Stimulated activated CD8-positive, alpha-beta memory T cell treated with anti-CD3 and anti-CD28 coated beads, Interleukin-15, amount 100 ng/mL, for 4 hours (primary cell): ENCODE measurements around the gene CCL1.
A peak's percentile ranks its signal among the peaks of the same experiment; 100 is the strongest.

Source experiments
- DNase-seq, 2 donors: peaks; one replicate each; pipeline ENCODE4 v3.0.0-alpha.2; 2020; ENCODE audit warnings: low read depth in 2 of 2

Gene CCL1

GRCh38 chr17:34383216-34383615 is 20.2 kb upstream of the CCL1 start:
- DNase-seq = no peak

- no peak for DNase-seq
These were observed 19.6 kb upstream of the CCL1 start for GRCh38 chr17:34382621-34383124.

GRCh38 chr17:34379868-34380267 is 16.8 kb upstream of the CCL1 start:
- DNase-seq = no peak

- DNase-seq = no peak
These were observed 15.7 kb upstream of the CCL1 start for GRCh38 chr17:34378664-34379101.

GRCh38 chr17:34377078-34377823 is 14.2 kb upstream of the CCL1 start:
- no peak for DNase-seq

- no peak for DNase-seq
These were observed 12.5 kb upstream of the CCL1 start for GRCh38 chr17:34375426-34375997.

GRCh38 chr17:34374457-34374856 is 11.4 kb upstream of the CCL1 start:
- DNase-seq = no peak

- DNase-seq = no peak
These were observed 8.5 kb upstream of the CCL1 start for GRCh38 chr17:34371405-34372100.

- DNase-seq = no peak
These were observed 8.0 kb upstream of the CCL1 start for GRCh38 chr17:34370997-34371395.

- no peak for DNase-seq
These were observed 7.5 kb upstream of the CCL1 start for GRCh38 chr17:34370376-34370996.

- no peak for DNase-seq
These were observed 6.5 kb upstream of the CCL1 start for GRCh38 chr17:34369571-34369970.

- DNase-seq = no peak
These were observed 6.0 kb upstream of the CCL1 start for GRCh38 chr17:34368946-34369500.

GRCh38 chr17:34368196-34368945 is 5.3 kb upstream of the CCL1 start:
- DNase-seq = no peak

- DNase-seq = no peak
These were observed 4.6 kb upstream of the CCL1 start for GRCh38 chr17:34367486-34368195.

- DNase-seq = no peak
These were observed 3.6 kb upstream of the CCL1 start for GRCh38 chr17:34366529-34367107.

GRCh38 chr17:34366010-34366409 is 3.0 kb upstream of the CCL1 start:
- no peak for DNase-seq

- DNase-seq = no peak
These were observed 2.3 kb upstream of the CCL1 start for GRCh38 chr17:34365340-34365739.

- no peak for DNase-seq
These were observed 1.7 kb upstream of the CCL1 start for GRCh38 chr17:34364751-34365150.

- peak; percentile 6 to 8 for DNase-seq
These were observed 1.5 kb downstream of the CCL1 start for GRCh38 chr17:34361478-34362061.
